Right atrium auricular region (tissue), 2 donors: ENCODE results near the gene OPTN. TPM values are rescaled to one million over a fixed set of nuclear protein-coding genes. Genes with fewer than 3 reads are reported as not detected.

Experiments used
- DNase-seq: peaks from one replicate; pipeline ENCODE4 v3.0.0-alpha.2; 2019; ENCODE audit warnings: low spot score
- H3K27ac ChIP-seq, 2 donors: fragments of 200-600 bp; sonication (generic); 1 replicate in 1 of 2; 2 replicates in 1 of 2; pipeline ENCODE4 v1.5.1; 2016 to 2019
- H3K27me3 ChIP-seq, 2 donors: fragments of 200-600 bp; sonication (generic); one replicate each; pipeline versions ENCODE4 v1.5.1 to v1.6.0; 2017 to 2019
- H3K36me3 ChIP-seq: fragments of 200-600 bp; sonication (generic); one replicate; pipeline ENCODE4 v1.5.1; 2016
- H3K4me1 ChIP-seq, 2 donors: fragments of 200-600 bp; sonication (generic); one replicate each; pipeline versions ENCODE4 v1.5.1 to v1.6.0; 2017 to 2019
- H3K4me3 ChIP-seq, 2 donors: fragments of 200-600 bp; sonication (generic); 1 replicate in 1 of 2; 2 replicates in 1 of 2; pipeline ENCODE4 v1.5.1; 2017 to 2019; ENCODE audit warnings: mild to moderate bottlenecking in 1 of 2, moderate library complexity in 1 of 2
- H3K9me3 ChIP-seq, 2 donors: fragments of 200-600 bp; sonication (generic); one replicate each; pipeline ENCODE4 v1.5.1; 2019
- total RNA-seq, 2 donors: library from RNA; depleted of rRNA; stranded (reverse); fragments of >200 nt; gene quantifications; one replicate each; pipeline ENCODE4 v1.1.0, GENCODE V29; 2016
- TF ChIP-seq, protein P1 (sequence below), 2 donors: fragments of 200-600 bp; sonication (generic); IDR thresholded peaks; one replicate each; pipeline ENCODE4 v1.5.1; 2019; ENCODE audit warnings: antibody characterized with exemption in 2 of 2

The OPTN gene
- total RNA-seq, 2 donors from 2014 or later, result 67.9 to 82.7 TPM

DNA sequence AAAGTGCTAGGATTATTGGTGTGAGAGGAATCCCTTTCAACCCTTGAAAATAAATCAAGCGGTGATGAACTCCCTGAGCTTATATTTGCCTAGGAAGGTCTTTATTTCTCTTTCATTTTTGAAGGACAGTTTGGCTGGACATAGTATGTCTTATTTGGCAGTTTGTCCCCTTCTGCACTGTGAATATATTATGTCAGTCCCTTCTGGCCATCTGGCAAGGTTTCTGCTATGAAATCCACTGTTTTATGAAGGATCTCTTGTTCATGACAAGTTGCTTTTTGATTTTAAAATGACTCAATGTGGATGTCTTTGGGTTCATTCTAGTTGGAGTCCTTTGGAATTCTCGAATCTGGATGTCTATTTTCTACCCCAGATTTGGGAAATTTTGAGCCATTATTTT is 39.7 kb downstream of the OPTN start:
- Histone ChIP-seq H3K36me3 (peaks cover 61% of the 10 kb centered on the region), H3K4me1 (no peaks in the 10 kb centered on the region), H3K4me3 (no peak overlapping the region), H3K27me3 (no peaks in the 10 kb centered on the region), H3K9me3 (peaks cover 0 to under 1% of the 10 kb centered on the region in 2 donors), H3K27ac (no peak overlapping the region)
- DNase-seq, result no peak
- TF ChIP-seq, protein P1, sequence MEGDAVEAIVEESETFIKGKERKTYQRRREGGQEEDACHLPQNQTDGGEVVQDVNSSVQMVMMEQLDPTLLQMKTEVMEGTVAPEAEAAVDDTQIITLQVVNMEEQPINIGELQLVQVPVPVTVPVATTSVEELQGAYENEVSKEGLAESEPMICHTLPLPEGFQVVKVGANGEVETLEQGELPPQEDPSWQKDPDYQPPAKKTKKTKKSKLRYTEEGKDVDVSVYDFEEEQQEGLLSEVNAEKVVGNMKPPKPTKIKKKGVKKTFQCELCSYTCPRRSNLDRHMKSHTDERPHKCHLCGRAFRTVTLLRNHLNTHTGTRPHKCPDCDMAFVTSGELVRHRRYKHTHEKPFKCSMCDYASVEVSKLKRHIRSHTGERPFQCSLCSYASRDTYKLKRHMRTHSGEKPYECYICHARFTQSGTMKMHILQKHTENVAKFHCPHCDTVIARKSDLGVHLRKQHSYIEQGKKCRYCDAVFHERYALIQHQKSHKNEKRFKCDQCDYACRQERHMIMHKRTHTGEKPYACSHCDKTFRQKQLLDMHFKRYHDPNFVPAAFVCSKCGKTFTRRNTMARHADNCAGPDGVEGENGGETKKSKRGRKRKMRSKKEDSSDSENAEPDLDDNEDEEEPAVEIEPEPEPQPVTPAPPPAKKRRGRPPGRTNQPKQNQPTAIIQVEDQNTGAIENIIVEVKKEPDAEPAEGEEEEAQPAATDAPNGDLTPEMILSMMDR (IDR thresholded peaks at IDR 0.05), result no peak

DNA sequence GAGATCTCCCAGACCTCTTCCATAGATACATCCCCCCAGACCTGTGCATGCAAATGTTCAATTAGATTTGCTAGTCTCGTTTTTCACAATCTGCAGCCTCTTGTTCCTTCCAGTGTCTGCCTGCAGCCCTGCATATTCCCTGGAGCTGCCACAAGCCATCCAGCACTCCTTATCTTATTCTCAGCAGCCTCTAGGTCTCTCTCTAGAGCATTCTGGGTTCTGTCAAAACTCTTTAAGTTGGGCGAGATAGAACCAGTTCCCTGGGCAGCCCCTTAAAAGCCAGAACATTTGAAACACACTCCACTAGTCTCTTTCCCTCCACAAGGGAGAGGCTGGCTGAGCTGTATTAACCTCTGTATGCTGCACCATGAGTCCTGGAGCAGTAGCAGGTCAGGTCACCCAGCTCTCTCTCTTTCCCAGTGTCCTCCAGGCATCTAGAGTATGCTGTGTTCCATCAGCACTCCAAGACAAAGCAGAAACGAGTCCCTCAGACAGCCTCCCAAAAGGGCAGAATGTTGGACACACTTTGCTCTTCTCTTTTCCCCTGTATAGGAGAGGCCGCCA is 40.7 kb downstream of the OPTN start:
- Histone ChIP-seq H3K36me3 (peaks cover 51% of the 10 kb centered on the region), H3K27me3 (no peaks in the 10 kb centered on the region), H3K4me3 (no peak overlapping the region), H3K27ac (no peak overlapping the region), H3K9me3 (peaks cover 0 to 6% of the 10 kb centered on the region in 2 donors), H3K4me1 (no peaks in the 10 kb centered on the region)
- DNase-seq, result no peak
- TF ChIP-seq, protein P1 (IDR thresholded peaks at IDR 0.05), result no peak

DNA sequence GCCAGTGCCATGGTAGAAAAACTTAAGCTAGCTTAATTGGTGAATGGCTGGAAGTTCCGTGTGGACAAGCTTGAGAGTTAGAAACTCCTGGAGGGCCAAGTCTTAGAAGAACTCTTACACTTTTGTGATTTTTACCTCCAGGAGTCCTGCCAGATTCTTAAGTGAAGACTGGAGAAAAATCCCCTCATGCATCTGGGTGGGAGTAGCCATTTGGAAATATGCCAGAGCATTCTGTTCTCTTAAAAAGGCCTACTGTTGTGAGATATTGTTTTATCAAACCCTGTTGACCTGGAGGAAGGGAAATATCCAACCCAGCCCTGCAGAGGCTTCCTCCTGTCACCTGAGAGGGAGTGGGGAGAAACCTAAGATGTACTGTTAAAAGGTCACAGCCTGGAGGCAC is 43.8 kb downstream of the OPTN start:
- no peak for DNase-seq

DNA sequence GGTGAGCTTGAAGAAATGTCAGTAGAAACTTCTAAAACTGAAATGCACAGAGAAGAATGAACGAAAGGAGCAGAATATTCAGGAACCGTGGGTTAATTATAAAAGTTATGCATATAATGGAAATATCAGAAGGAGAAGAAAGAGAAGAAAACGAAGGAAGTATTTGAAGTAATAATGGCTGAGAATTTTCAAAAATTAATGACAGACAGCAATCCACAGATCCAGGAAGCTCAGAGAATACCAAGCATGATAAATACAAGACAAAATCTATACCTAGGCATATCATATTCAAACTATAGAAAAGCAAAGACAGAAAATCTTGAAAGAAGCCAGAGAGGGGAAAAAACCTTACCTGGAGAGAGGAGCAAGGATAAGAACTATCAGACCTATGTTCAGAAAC is 44.9 kb downstream of the OPTN start:
- Histone ChIP-seq H3K4me3 (no peak overlapping the region), H3K36me3 (peaks cover 19% of the 10 kb centered on the region), H3K27ac (no peak overlapping the region), H3K9me3 (peaks cover 0 to 11% of the 10 kb centered on the region in 2 donors), H3K4me1 (no peaks in the 10 kb centered on the region), H3K27me3 (no peaks in the 10 kb centered on the region)
- DNase-seq, result no peak
- TF ChIP-seq, protein P1 (IDR thresholded peaks at IDR 0.05), result no peak

More for the DNA sequence above, 43.8 kb downstream of the OPTN start:
- Histone ChIP-seq H3K27ac (no peak overlapping the region), H3K9me3 (peaks cover 0 to 6% of the 10 kb centered on the region in 2 donors), H3K27me3 (no peaks in the 10 kb centered on the region), H3K36me3 (peaks cover 24% of the 10 kb centered on the region), H3K4me1 (no peaks in the 10 kb centered on the region), H3K4me3 (no peak overlapping the region)
- TF ChIP-seq, protein P1 (IDR thresholded peaks at IDR 0.05), result no peak

DNA sequence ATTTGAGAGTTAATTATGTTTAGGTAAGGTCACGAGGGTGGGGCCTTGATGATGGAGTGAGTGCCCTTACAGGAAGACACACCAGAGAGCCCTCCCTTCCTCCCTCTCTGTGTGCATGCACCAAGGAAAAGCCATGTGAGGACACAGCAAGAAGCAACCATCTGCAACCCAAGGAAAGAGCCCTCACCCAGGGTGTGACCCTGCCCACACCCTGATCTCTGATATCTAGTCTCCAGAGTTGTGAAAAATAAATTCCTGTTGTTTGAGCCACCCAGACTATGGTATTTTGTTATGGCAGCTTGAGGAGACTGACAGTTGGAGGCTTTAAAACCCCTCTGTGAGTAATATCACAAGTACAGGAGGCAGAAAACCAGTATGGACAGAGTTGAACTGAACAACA is 46.4 kb downstream of the OPTN start:
- TF ChIP-seq, protein P1 (IDR thresholded peaks at IDR 0.05), result no peak
- no peak overlapping the region for H3K27ac ChIP-seq
- H3K36me3 ChIP-seq, result peaks cover 6% of the 10 kb centered on the region
- H3K9me3 ChIP-seq, result peaks cover 0 to 11% of the 10 kb centered on the region in 2 donors
- DNase-seq, result no peak
- H3K27me3 ChIP-seq, result no peaks in the 10 kb centered on the region
- no peak overlapping the region for H3K4me3 ChIP-seq
- no peaks in the 10 kb centered on the region for H3K4me1 ChIP-seq

DNA sequence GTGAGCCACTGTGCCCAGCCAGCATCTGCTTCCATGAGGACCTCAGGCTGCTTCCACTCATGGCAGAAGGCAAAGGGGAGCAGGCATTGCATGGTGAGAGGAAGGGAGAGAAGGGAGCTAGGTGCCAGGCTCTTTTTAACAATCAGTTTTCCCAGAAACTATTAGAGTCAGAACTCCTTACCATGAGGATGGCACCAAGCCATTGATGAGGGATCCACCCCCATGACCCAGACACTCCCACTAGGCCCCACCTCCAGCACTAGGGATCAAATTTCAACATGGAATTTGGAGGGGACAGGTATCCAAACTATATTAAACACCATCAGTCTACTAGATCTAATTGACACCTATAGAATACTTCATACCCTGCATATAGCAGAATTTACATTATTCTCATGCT is 47.2 kb downstream of the OPTN start:
- TF ChIP-seq, protein P1 (IDR thresholded peaks at IDR 0.05), result no peak
- no peak for DNase-seq
- Histone ChIP-seq H3K9me3 (peaks cover 0 to 11% of the 10 kb centered on the region in 2 donors), H3K4me3 (no peak overlapping the region), H3K27ac (no peak overlapping the region), H3K36me3 (no peaks in the 10 kb centered on the region), H3K4me1 (no peaks in the 10 kb centered on the region), H3K27me3 (no peaks in the 10 kb centered on the region)
